Keratinocyte (primary cell): ENCODE data around the gene NXPH4. TPM values are rescaled to one million over a fixed set of nuclear protein-coding genes. Genes with fewer than 3 reads are reported as not detected.

Experiments
- DNase-seq: peaks from one replicate; pipeline ENCODE4 v3.0.0-alpha.2; 2011; ENCODE audit warnings: low read depth, missing footprints, low spot score
- FAIRE-seq: peaks from 2 replicates; lab custom pipeline; 2011; peaks lifted over from hg19 to GRCh38; lab: Jason Lieb, UNC
- H2AFZ ChIP-seq: 2 replicates; pipeline ENCODE4 v1.6.0; 2012; ENCODE audit warnings: low read length, control low read depth, inconsistent platforms; ENCODE audit not compliant: control insufficient read depth
- H3K27ac ChIP-seq: 2 replicates; pipeline ENCODE4 v1.5.1; 2011; ENCODE audit warnings: low read length; ENCODE audit not compliant: control insufficient read depth, insufficient read depth
- H3K27me3 ChIP-seq: 3 replicates; pipeline ENCODE4 v1.6.0; 2011; ENCODE audit warnings: low read length; ENCODE audit not compliant: control insufficient read depth, insufficient read depth; ENCODE audit errors: extremely low read depth
- H3K36me3 ChIP-seq, 2 experiments: 2 replicates in 1 of 2; 3 replicates in 1 of 2; pipeline ENCODE4 v1.5.1; 2011; ENCODE audit warnings: low read length in 2 of 2, mild to moderate bottlenecking in 1 of 2; ENCODE audit not compliant: control insufficient read depth in 2 of 2, insufficient read depth in 2 of 2; ENCODE audit errors: extremely low read depth in 1 of 2
- H3K4me1 ChIP-seq: 3 replicates; pipeline ENCODE4 v1.5.1; 2011; ENCODE audit warnings: low read length; ENCODE audit not compliant: control insufficient read depth, insufficient read depth; ENCODE audit errors: extremely low read depth
- H3K4me2 ChIP-seq: 3 replicates; pipeline ENCODE4 v1.6.0; 2011; ENCODE audit warnings: low read depth, low read length; ENCODE audit not compliant: control insufficient read depth, insufficient read depth; ENCODE audit errors: extremely low read depth
- H3K4me3 ChIP-seq, 3 experiments: fragments of 200-600 bp in 1 of 3; sonication (generic) in 1 of 3; 2 replicates in 2 of 3; 3 replicates in 1 of 3; pipeline ENCODE4 v1.5.1; 2011 to 2016; ENCODE audit warnings: low read length in 3 of 3, mild to moderate bottlenecking in 3 of 3, control low read depth in 2 of 3, inconsistent platforms in 1 of 3, low read depth in 1 of 3, mixed read lengths in 1 of 3, mixed run types in 1 of 3, moderate library complexity in 1 of 3; ENCODE audit not compliant: control insufficient read depth in 2 of 3, insufficient read depth in 2 of 3; ENCODE audit errors: extremely low read depth in 1 of 3
- H3K79me2 ChIP-seq: 2 replicates; pipeline ENCODE4 v1.6.0; 2012; ENCODE audit warnings: low read length; ENCODE audit not compliant: control insufficient read depth, insufficient read depth
- H3K9ac ChIP-seq: 3 replicates; pipeline ENCODE4 v1.6.0; 2011; ENCODE audit warnings: low read length; ENCODE audit not compliant: control insufficient read depth, insufficient read depth; ENCODE audit errors: extremely low read depth
- H3K9me1 ChIP-seq: 3 replicates; pipeline ENCODE4 v1.6.0; 2011; ENCODE audit warnings: low read length; ENCODE audit not compliant: control insufficient read depth, insufficient read depth; ENCODE audit errors: extremely low read depth
- H3K9me3 ChIP-seq: 2 replicates; pipeline ENCODE4 v1.5.1; 2012; ENCODE audit warnings: low read depth, low read length; ENCODE audit not compliant: control insufficient read depth
- H4K20me1 ChIP-seq: 3 replicates; pipeline ENCODE4 v1.6.0; 2011; ENCODE audit warnings: low read length; ENCODE audit not compliant: control insufficient read depth, insufficient read depth; ENCODE audit errors: extremely low read depth
- EZH2 ChIP-seq: IDR thresholded peaks from one replicate; pipeline ENCODE4 v1.6.1; 2012; ENCODE audit warnings: inconsistent platforms, mild to moderate bottlenecking, low read length, moderate library complexity
- dilution Hi-C: fragments of 300-500 bp; cut with MboI; formaldehyde crosslinking; loops from one replicate; pipeline ENCODE4 v1.7.0; 2020; ENCODE audit warnings: low sequenced_read_pairs; ENCODE audit not compliant: extremely low pct_ligation_motif_present
- polyA plus RNA-seq, 5 experiments: library from polyadenylated mRNA; depleted of rRNA in 3 of 5; stranded (reverse) in 3 of 5; stranded (forward) in 1 of 5; unstranded in 1 of 5; fragments of >200 nt; gene quantifications; 1 replicate in 1 of 5; 2 replicates in 3 of 5; 3 replicates in 1 of 5; pipeline versions ENCODE4 v1.2.1 to v1.2.3, GENCODE V29; 2011 to 2012; ENCODE audit warnings: missing spikeins in 2 of 5, low read depth in 1 of 5, low replicate concordance in 1 of 5
- TF ChIP-seq, protein P1 (sequence below), 3 experiments: IDR thresholded peaks in 1 of 3; conservative IDR thresholded peaks in 1 of 3; optimal IDR thresholded peaks in 1 of 3; 2 replicates in 2 of 3; 3 replicates in 1 of 3; pipeline versions ENCODE3 to v1.5.1; 2011; ENCODE audit warnings: low read length in 3 of 3, mild to moderate bottlenecking in 3 of 3, moderate library complexity in 2 of 3, control low read depth in 1 of 3, inconsistent platforms in 1 of 3; ENCODE audit not compliant: insufficient read depth in 2 of 3; ENCODE audit errors: extremely low read depth in 1 of 3

Gene NXPH4
- polyA plus RNA-seq, 1 donor (not counting 4 experiments of a cell fraction or from before 2014, with no cell fraction given) = 0.97 TPM

DNA sequence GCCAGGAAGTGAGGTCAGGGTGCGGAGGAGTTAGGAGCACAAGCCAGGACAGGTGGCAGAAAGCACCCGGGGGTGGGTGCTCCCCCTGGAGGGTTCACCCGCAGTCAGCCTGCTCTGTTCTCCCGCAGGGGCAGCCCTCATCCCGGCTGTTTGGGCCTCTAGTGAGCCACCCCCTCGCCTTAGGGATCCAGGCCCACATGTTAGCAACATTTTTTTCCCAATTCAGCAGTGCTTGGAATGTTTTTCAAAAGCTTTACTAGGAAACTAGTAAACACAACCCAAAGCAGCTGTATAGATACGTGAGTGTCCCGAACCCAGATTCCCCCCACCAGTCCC lies 28.5 kb upstream of the NXPH4 start:
- H4K20me1 ChIP-seq = no peaks in the 10 kb centered on the region

DNA sequence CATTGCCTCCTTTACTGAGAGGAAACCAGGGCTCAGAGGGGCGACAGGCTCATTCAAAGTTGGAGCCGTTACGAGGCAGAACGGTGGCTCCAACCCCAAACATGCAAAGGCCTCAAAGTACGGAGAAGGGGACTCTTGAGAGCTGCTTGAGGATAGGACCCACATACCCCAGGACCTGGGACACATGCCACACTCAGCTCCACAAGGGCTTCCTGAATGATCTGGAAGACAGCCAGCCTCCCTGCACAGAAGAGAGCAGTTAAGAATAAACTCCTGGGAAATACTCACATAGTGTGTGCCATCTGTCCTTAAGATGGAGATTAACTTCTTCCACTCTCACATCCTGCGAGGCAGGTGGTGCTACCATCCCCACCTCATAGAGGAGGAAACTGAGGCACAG lies 26.6 kb upstream of the NXPH4 start:
- Histone ChIP-seq H3K27ac (no peak overlapping the region), H3K79me2 (no peaks in the 10 kb centered on the region), H3K4me1 (no peaks in the 10 kb centered on the region), H3K27me3 (no peaks in the 10 kb centered on the region), H4K20me1 (no peaks in the 10 kb centered on the region), H3K9ac (no peak overlapping the region), H3K9me1 (no peaks in the 10 kb centered on the region), H3K36me3 (peaks cover 0 to 39% of the 10 kb centered on the region in 2 experiments), H3K9me3 (no peaks in the 10 kb centered on the region), H2AFZ (no peak overlapping the region), H3K4me2 (no peak overlapping the region), H3K4me3 (no peak overlapping the region)
- no peak for FAIRE-seq
- TF ChIP-seq, protein P1, sequence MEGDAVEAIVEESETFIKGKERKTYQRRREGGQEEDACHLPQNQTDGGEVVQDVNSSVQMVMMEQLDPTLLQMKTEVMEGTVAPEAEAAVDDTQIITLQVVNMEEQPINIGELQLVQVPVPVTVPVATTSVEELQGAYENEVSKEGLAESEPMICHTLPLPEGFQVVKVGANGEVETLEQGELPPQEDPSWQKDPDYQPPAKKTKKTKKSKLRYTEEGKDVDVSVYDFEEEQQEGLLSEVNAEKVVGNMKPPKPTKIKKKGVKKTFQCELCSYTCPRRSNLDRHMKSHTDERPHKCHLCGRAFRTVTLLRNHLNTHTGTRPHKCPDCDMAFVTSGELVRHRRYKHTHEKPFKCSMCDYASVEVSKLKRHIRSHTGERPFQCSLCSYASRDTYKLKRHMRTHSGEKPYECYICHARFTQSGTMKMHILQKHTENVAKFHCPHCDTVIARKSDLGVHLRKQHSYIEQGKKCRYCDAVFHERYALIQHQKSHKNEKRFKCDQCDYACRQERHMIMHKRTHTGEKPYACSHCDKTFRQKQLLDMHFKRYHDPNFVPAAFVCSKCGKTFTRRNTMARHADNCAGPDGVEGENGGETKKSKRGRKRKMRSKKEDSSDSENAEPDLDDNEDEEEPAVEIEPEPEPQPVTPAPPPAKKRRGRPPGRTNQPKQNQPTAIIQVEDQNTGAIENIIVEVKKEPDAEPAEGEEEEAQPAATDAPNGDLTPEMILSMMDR (optimal IDR thresholded peaks at IDR 0.05 in 1 of 3, IDR thresholded peaks at IDR 0.05 in 1 of 3, conservative IDR thresholded peaks at IDR 0.05 in 1 of 3; ENCODE audit: extremely low read depth in 1 of 3, insufficient read depth in 2 of 3, low read length in 3 of 3) = no peak
- TF ChIP-seq EZH2 = no peak
- no peak for DNase-seq
- dilution Hi-C loops = no loop called here

More for the DNA sequence above, 28.5 kb upstream of the NXPH4 start:
- TF ChIP-seq, protein P1 (optimal IDR thresholded peaks at IDR 0.05 in 1 of 3, IDR thresholded peaks at IDR 0.05 in 1 of 3, conservative IDR thresholded peaks at IDR 0.05 in 1 of 3; ENCODE audit: extremely low read depth in 1 of 3, insufficient read depth in 2 of 3, low read length in 3 of 3) = no peak
- TF ChIP-seq EZH2 = no peak
- H3K79me2 ChIP-seq = no peaks in the 10 kb centered on the region
- H3K4me2 ChIP-seq = no peak overlapping the region
- no peak overlapping the region for H3K27ac ChIP-seq
- H2AFZ ChIP-seq = no peak overlapping the region
- dilution Hi-C loops = no loop called here
- no peaks in the 10 kb centered on the region for H3K9me3 ChIP-seq
- no peak overlapping the region for H3K9ac ChIP-seq
- FAIRE-seq (no peak), DNase-seq (no peak)
- H3K36me3 ChIP-seq = peaks cover 0 to 40% of the 10 kb centered on the region in 2 experiments
- H3K4me1 ChIP-seq = peaks cover 6% of the 10 kb centered on the region
- no peaks in the 10 kb centered on the region for H3K27me3 ChIP-seq
- H3K4me3 ChIP-seq = no peak overlapping the region
- no peaks in the 10 kb centered on the region for H3K9me1 ChIP-seq
